Epithelial cell of prostate (primary cell): ENCODE results near the gene C17orf114.
"Not testable (repeated sequence)": the region's sequence is repeated elsewhere in the genome, so short reads cannot be mapped to it uniquely, and the experiment has no call there.

ENCODE experiments used
- DNase-seq: peaks from one replicate; pipeline ENCODE4 v3.0.0-alpha.2; 2011; ENCODE audit warnings: low read depth, low spot score
- H3K27ac ChIP-seq: fragments of 450-650 bp; 2 replicates; pipeline ENCODE4 v1.5.1; 2017; ENCODE audit warnings: mild to moderate bottlenecking

C17orf114 gene

GRCh38 chr17:4802228-4802627 lies at the start of gene C17orf114:
C17orf114 (minus strand) TSS chr17:4802328.
- no peak for DNase-seq
- H3K27ac ChIP-seq: no peak within 1 kb of the TSS

- H3K27ac ChIP-seq: peak overlapping the region; percentile 99
- DNase-seq: no peak
These were observed 49.0 kb upstream of the C17orf114 start for GRCh38 chr17:4851084-4851483.

DNA sequence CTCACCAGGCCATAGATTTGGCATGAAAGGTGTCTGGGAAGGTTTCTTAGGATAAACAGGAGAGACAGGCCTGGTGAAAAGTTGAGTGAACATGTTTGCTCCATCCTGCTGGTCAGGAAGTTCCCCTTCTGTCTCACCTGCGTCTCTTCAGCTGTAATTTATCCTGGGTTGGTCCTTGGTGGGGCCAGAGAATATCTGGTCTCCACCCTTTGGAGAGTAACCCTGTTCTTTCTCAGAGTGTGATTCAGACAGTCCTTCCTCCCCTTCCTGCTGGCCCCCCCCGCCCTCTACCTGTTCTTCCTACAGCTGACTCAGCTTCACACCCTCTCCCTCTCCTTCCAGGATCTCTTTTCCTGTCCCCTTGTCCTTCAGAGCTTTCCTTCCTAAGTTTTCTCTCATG lies 48.1 kb upstream of the C17orf114 start:
- H3K27ac ChIP-seq: peak overlapping the region; percentile 99

GRCh38 chr17:4849011-4849536 lies 46.9 kb upstream of the C17orf114 start:
- H3K27ac ChIP-seq: peak overlapping the region; percentile 99
- peak; percentile 43 for DNase-seq

More for the DNA sequence above, 48.1 kb upstream of the C17orf114 start:
- DNase-seq: peak; percentile 64

DNA sequence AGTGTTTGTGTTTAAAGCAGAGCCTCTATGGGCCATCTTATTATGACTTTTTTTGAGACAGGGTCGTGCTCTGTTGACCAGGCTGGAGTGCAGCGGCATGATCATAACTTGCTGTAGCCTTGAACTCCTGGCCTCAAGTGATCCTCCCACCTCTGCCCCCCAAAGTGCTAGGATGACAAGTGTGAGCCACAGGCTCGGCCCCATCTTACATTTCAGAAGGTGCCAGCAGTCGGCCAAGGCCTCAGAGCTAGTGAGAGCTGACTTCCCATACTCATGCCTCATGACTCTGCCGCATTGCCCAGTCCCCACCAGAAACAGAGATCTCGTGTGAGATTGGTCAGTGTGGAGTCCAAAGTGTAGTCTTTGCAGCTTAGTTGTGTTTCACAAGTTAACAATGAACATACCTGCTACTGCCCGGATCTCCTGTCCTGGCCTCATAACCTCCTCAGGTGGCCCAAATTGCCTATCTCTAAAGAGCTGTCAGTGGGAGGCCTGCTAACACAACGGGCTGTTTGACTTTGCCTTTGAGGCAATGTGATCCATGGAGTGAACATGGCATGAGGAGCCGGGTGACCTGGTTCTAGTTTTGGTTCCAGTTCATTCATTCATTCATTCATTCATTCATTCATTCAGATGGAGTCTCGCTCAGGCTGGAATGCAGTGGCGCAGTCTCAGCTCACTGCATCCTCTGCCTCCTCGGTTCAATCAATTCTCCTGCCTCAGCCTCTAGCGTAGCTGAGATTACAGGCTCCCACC lies 44.7 kb upstream of the C17orf114 start:
- DNase-seq: no peak
- peak overlapping the region; percentile 99 for H3K27ac ChIP-seq

DNA sequence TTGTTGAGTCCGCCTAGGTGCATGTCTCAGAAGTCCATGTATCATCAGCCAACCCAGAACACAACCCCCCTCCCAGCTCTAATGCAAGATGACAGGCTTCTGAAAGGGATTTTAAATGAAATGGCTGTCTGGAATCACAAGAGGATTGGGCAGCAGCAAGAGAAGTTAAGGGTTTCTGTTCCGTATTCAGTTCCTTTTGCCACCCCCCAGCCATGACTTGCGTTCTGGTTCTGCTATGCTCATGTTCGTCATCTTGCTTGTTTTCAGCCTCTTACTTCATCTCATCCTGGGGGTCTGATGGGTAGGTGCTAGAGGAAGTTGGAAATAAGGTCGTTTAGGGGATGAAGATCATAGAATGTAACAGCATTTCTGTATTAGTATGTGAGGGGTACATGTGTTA lies 43.0 kb upstream of the C17orf114 start:
- DNase-seq: no peak
- H3K27ac ChIP-seq: peak overlapping the region; percentile 99

- no peak overlapping the region for H3K27ac ChIP-seq
- no peak for DNase-seq
These were observed 41.3 kb upstream of the C17orf114 start for GRCh38 chr17:4843321-4844000.

- no peak overlapping the region for H3K27ac ChIP-seq
- no peak for DNase-seq
These were observed 40.2 kb upstream of the C17orf114 start for GRCh38 chr17:4842376-4842775.

DNA sequence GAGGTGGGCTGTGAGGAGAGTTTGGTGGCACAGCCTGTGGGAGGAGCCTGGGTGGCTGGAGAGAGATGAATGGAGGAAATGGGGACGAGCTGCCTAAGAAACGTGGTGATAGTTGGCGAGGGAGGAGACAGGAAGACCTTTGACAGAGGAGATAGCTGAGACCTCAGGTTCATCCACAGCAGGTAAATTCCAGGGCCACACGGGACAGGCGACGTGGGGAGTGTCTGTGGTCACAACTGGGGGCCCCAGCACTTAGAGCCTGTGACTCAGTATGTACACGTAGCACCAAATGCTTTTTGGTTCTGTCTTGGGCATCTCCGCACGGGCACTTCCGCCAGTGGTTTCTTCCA lies 38.7 kb upstream of the C17orf114 start:
- no peak for DNase-seq
- H3K27ac ChIP-seq: peak overlapping the region; percentile 2

DNA sequence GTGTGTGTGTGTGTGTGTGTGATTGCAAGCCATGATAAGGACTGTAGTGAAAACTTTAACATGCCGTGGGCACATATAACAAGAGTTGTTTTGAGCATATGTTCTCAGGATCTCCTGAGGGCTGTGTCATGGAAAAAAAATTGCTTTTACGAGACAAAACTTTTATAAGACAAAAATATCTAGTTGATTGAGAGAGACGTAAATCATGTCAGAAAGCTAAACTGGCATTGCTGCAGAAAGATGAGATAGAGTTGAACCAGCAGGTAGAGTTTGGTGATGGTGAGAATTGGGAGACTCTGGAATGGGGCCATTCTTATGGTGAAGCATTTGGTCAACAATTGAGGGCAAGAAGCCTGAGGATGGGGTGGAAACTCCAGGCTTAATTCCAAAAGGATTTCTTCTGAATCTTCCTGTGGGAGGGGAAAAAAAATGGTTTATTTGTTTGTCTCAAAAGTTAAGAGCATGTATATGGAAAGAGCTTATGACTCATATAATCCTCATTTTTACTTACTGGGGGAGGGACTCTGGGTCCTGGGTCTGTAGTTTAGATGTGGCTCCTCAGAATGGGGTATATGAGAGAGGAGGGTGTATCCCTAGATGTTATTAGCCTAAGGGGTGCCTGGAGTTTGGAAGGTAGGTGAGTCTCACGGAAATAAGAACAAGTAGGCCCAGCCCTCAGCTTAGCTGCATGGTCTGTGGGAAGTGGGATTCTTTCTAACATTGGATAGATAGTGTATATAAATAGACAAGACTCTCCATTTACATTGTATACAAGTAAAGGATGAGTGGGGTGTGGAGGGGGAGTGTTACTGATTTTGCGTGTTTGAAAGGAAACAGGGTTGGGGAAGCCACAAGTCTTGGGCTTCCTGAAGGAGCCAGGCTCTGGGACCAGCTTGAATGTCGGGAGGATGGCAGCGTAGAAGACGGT lies 38.1 kb upstream of the C17orf114 start:
- peak overlapping the region; percentile 2 for H3K27ac ChIP-seq

GRCh38 chr17:4839221-4839620 lies 37.1 kb upstream of the C17orf114 start:
- no peak overlapping the region for H3K27ac ChIP-seq
- no peak for DNase-seq

More for the DNA sequence above, 38.1 kb upstream of the C17orf114 start:
- no peak for DNase-seq

DNA sequence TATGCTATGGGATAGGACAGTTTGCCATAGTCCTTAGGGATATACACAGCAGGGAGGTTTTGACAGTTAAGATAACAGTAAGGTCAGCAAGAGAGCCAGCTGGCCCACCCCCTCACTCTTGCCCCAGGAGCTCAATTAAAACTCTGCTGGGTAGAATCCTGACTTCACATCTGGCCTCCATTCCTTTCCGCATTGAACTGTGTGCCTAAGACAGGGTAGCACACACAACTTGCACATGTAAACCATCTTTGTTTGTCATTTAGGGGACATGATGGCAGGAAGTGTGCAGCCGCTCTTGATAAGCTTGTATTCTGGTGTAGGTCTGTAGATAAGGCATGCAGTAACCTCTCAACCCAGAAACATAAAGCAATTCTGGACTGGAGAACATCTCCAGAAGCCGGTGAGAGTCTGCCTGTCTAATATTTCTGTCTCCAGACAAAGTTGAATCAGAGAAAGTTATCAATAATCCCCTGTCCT lies 36.2 kb upstream of the C17orf114 start:
- DNase-seq: no peak
- no peak overlapping the region for H3K27ac ChIP-seq

DNA sequence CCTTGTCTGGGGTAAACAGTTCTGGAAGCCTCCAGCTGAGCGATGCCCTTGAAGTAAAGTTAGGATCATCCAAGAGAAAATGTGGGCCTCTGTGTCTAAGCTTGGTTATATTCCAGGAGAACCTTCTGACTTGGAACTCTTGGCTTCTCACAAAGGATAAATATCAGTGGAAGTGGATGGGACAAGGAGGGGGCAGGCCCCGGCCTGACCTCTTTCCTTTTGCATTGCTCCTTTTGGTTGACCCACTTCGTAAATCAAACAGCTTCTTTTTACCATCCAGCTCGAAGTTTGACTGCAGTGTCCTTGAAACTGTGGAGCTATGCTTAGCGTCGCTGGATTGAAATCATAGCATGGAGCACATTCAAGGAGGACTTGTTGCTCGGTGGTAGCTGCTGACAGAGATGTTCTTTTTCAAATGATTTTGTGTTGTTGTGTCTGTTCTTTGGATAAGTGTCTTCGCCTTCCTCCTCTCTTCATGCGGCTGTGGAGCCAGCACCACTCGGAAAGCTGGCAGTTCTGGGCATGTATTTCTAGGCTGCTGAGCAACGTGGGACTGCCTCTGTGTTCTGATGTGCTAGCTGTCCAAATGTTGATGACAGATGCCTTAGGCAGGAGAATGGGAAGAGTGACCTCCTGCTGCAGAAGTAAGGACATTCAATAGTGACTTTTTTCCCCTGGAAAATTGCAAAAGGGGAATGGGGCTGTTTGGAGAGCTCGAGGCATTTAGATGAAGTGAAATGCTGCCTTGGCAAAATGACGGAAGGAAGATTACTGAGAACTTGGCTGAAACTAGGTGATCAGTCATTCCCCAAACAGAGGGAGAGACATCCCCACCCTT lies 35.6 kb upstream of the C17orf114 start:
- H3K27ac ChIP-seq: no peak overlapping the region
- no peak for DNase-seq

GRCh38 chr17:4836221-4836620 lies 34.1 kb upstream of the C17orf114 start:
- no peak overlapping the region for H3K27ac ChIP-seq
- no peak for DNase-seq

- DNase-seq: no peak
- H3K27ac ChIP-seq: peak overlapping the region; percentile 86
These were observed 32.5 kb upstream of the C17orf114 start for GRCh38 chr17:4834681-4835020.

- DNase-seq: no peak
- peak overlapping the region; percentile 86 for H3K27ac ChIP-seq
These were observed 32.0 kb upstream of the C17orf114 start for GRCh38 chr17:4833941-4834680.

DNA sequence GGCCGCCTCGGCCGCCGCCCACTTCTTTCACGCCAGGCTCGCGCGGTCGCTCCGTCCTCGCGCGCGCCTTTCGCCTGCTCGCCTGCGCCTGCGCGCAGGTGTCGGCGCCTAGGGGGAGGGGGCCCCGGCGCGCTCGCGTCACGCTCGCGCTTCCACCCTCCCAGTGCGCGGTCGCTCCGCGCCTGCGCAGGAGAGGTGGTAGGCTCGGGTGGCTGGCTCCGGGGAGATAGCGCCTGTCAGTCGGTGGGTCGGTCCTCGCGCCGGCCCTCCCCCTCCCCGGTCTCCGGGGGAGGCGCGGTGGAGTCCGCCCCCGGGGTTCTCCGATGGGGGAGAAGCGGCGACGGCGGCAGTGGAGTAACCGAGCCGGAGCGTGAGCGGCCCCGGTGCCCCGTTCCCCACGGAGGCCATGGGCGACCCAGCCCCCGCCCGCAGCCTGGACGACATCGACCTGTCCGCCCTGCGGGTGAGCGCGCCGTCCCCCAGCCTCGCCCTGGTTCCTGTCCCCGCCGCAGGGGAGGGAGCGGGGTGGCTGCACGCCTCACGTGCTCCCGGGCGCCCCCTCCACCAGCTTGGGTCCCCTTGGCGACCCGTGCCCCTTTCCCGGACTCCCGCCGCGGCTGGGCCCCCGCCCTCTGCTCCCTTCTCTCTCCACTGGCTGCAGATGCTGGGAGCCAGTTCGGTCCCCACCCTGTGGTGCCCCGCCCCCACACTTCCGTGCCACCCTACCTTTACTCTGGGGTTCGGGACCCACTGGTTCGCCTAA lies 31.2 kb upstream of the C17orf114 start, which contains the start of gene MINK1:
Gene MINK1 (plus strand): TSS at position 163 of the 763 bp plus-strand sequence. CDS start 244 bp downstream, at position 407.
- H3K27ac ChIP-seq: peak within 1 kb of the TSS; percentile 86

GRCh38 chr17:4832829-4833177 lies 30.7 kb upstream of the C17orf114 start:
- not testable (repeated sequence) for DNase-seq
- peak overlapping the region; percentile 86 for H3K27ac ChIP-seq

More for the DNA sequence above, 31.2 kb upstream of the C17orf114 start, which contains the start of gene MINK1:
- peak; percentile 60 for DNase-seq
